Loucy (cell line): ENCODE data around the gene HIC2.

Experiments
- CTCF ChIP-seq: fragments of 200-600 bp; sonication (generic); conservative IDR thresholded peaks from 2 replicates; pipeline ENCODE4 v1.5.1; 2014; ENCODE audit warnings: mild to moderate bottlenecking, antibody characterized with exemption, low read length
- EZH2phosphoT487 ChIP-seq: fragments of 200-600 bp; IDR thresholded peaks from 2 replicates; pipeline ENCODE4 v1.6.1; 2018; ENCODE audit warnings: antibody characterized with exemption, mild to moderate bottlenecking, moderate library complexity, borderline replicate concordance

- no peak for TF ChIP-seq EZH2phosphoT487
- no peak for TF ChIP-seq CTCF
Measured at GRCh38 chr22:21446128-21446826, 29.1 kb downstream of the HIC2 start.
